Natural killer cell (primary cell): ENCODE results near the gene ARID1B. TPM values are rescaled to one million over a fixed set of nuclear protein-coding genes. Genes with fewer than 3 reads are reported as not detected.

Experiments
- ATAC-seq, 3 donors: fragments of 150-1000 bp in 2 of 3; fragments of 200-7000 bp in 1 of 3; cut with Tn5 transposase; 1 replicate in 1 of 3; 2 replicates in 2 of 3; pipeline ENCODE4 v1.10.0; 2021; ENCODE audit warnings: mild to moderate bottlenecking in 2 of 3, moderate library complexity in 2 of 3
- DNase-seq, 2 donors: peaks; one replicate each; pipeline versions ENCODE4 v3.0.0 to v3.0.0-alpha.2; 2013 to 2021; ENCODE audit warnings: mixed read lengths in 1 of 2
- H3K27ac ChIP-seq: one replicate; pipeline ENCODE4 v1.5.1; 2013; ENCODE audit warnings: mild to moderate bottlenecking, low read length
- H3K27me3 ChIP-seq: one replicate; pipeline ENCODE4 v1.6.1; 2013; ENCODE audit warnings: low read length; ENCODE audit not compliant: control insufficient read depth, insufficient read depth
- H3K36me3 ChIP-seq: one replicate; pipeline ENCODE4 v1.6.1; 2013; ENCODE audit warnings: low read length; ENCODE audit not compliant: control insufficient read depth, insufficient read depth
- H3K4me1 ChIP-seq: one replicate; pipeline ENCODE4 v1.6.1; 2013; ENCODE audit warnings: low read length; ENCODE audit not compliant: control insufficient read depth, insufficient read depth
- H3K4me3 ChIP-seq: one replicate; pipeline ENCODE4 v1.5.1; 2013; ENCODE audit warnings: low read length
- H3K9me3 ChIP-seq: one replicate; pipeline ENCODE4 v1.6.1; 2013; ENCODE audit warnings: low read length; ENCODE audit not compliant: control insufficient read depth, insufficient read depth
- H3K27ac Mint-ChIP-seq, 2 donors: one replicate each; pipeline ENCODE4 v1.8.0; 2022; ENCODE audit warnings: mild to moderate bottlenecking in 2 of 2, mixed read lengths in 2 of 2, moderate library complexity in 1 of 2
- H3K27me3 Mint-ChIP-seq, 2 donors: one replicate each; pipeline ENCODE4 v1.8.0; 2022; ENCODE audit warnings: low read depth in 2 of 2, mixed read lengths in 2 of 2
- H3K36me3 Mint-ChIP-seq: one replicate; pipeline ENCODE4 v1.8.0; 2022; ENCODE audit warnings: mixed read lengths
- H3K4me1 Mint-ChIP-seq, 2 donors: one replicate each; pipeline ENCODE4 v1.8.0; 2022; ENCODE audit warnings: mixed read lengths in 2 of 2
- H3K4me3 Mint-ChIP-seq: one replicate; pipeline ENCODE4 v1.8.0; 2022; ENCODE audit warnings: mild to moderate bottlenecking, moderate library complexity, mixed read lengths
- H3K9me3 Mint-ChIP-seq, 2 donors: one replicate each; pipeline ENCODE4 v1.8.0; 2022; ENCODE audit warnings: mixed read lengths in 2 of 2
- CTCF ChIP-seq: fragments of 200-600 bp; IDR thresholded peaks from one replicate; pipeline ENCODE4 v1.8.0; 2022; ENCODE audit warnings: antibody characterized with exemption
- WGBS: methylation state at CpG from one replicate; pipeline ENCODE4 v1.1.7; 2013; ENCODE audit warnings: missing lambda C conversion rate; ENCODE audit not compliant: insufficient coverage; 5-methylcytosine and 5-hydroxymethylcytosine counted together
- intact Hi-C: fragments of 100-400 bp; cut with micrococcal nuclease; formaldehyde crosslinking; loops from one replicate; pipeline ENCODE4 v1.14.2; 2022
- total RNA-seq, 4 donors: library from RNA; stranded (reverse); fragments of 120-200 nt in 1 of 4; gene quantifications; one replicate each; pipeline versions ENCODE4 v1.2.3 to v1.2.4, GENCODE V29; 2013 to 2022

Gene ARID1B
- total RNA-seq, 3 donors from 2014 or later (not counting 1 experiment from before 2014, with no cell fraction given): 180 to 201 (median 189) TPM

GRCh38 chr6:157166784-157167183, 389.6 kb downstream of the ARID1B start:
- peaks cover 14% of the 10 kb centered on the region for H3K36me3 Mint-ChIP-seq
- H3K4me1 ChIP-seq: no peaks in the 10 kb centered on the region
- peaks cover under 1 to 13% of the 10 kb centered on the region in 2 donors for H3K4me1 Mint-ChIP-seq
- no peak for DNase-seq
- no peak for TF ChIP-seq CTCF
- no peaks in the 10 kb centered on the region for H3K27me3 ChIP-seq
- intact Hi-C loops: no loop called here
- H3K27ac Mint-ChIP-seq: peak overlapping the region in 1 of 2 donors; percentile 6
- H3K4me3 Mint-ChIP-seq: no peak overlapping the region
- no peaks in the 10 kb centered on the region for H3K27me3 Mint-ChIP-seq
- WGBS: 97% methylated on average over 8 of the region's 8 CpGs
- H3K27ac ChIP-seq: no peak overlapping the region
- no peak overlapping the region for H3K4me3 ChIP-seq
- no peak for ATAC-seq
- no peaks in the 10 kb centered on the region for H3K9me3 Mint-ChIP-seq
- no peaks in the 10 kb centered on the region for H3K9me3 ChIP-seq
- peaks cover 25% of the 10 kb centered on the region for H3K36me3 ChIP-seq

- Histone ChIP-seq H3K4me1 (no peaks in the 10 kb centered on the region), H3K36me3 (peaks cover 25% of the 10 kb centered on the region), H3K27me3 (no peaks in the 10 kb centered on the region), H3K4me3 (no peak overlapping the region), H3K27ac (no peak overlapping the region), H3K9me3 (no peaks in the 10 kb centered on the region)
- ATAC-seq (no peak), DNase-seq (no peak)
- Mint-ChIP-seq H3K36me3 (peaks cover 16% of the 10 kb centered on the region), H3K4me3 (no peak overlapping the region), H3K27me3 (no peaks in the 10 kb centered on the region), H3K9me3 (no peaks in the 10 kb centered on the region), H3K27ac (no peak overlapping the region), H3K4me1 (peaks cover 8 to 22% of the 10 kb centered on the region in 2 donors)
- intact Hi-C loops: no loop called here
- TF ChIP-seq CTCF: no peak
- 94% methylated on average over 12 of the region's 12 CpGs for WGBS
These were observed 390.7 kb downstream of the ARID1B start for GRCh38 chr6:157167837-157168236.

GRCh38 chr6:157168471-157168870, 391.3 kb downstream of the ARID1B start:
- H3K4me1 ChIP-seq: no peaks in the 10 kb centered on the region
- no peaks in the 10 kb centered on the region for H3K9me3 Mint-ChIP-seq
- DNase-seq (no peak), ATAC-seq (no peak)
- H3K36me3 Mint-ChIP-seq: peaks cover 20% of the 10 kb centered on the region
- H3K9me3 ChIP-seq: no peaks in the 10 kb centered on the region
- H3K4me3 Mint-ChIP-seq: no peak overlapping the region
- no peaks in the 10 kb centered on the region for H3K27me3 Mint-ChIP-seq
- H3K27ac Mint-ChIP-seq: no peak overlapping the region
- peaks cover 23% of the 10 kb centered on the region for H3K36me3 ChIP-seq
- WGBS: 100% methylated on average over 2 of the region's 6 CpGs
- no peak for TF ChIP-seq CTCF
- no peak overlapping the region for H3K4me3 ChIP-seq
- intact Hi-C loops: no loop called here
- no peaks in the 10 kb centered on the region for H3K27me3 ChIP-seq
- H3K4me1 Mint-ChIP-seq: peaks cover 12 to 24% of the 10 kb centered on the region in 2 donors
- no peak overlapping the region for H3K27ac ChIP-seq

- ATAC-seq (no peak), DNase-seq (no peak)
- peaks cover 20% of the 10 kb centered on the region for H3K36me3 Mint-ChIP-seq
- Histone ChIP-seq H3K4me3 (no peak overlapping the region), H3K9me3 (no peaks in the 10 kb centered on the region), H3K4me1 (no peaks in the 10 kb centered on the region), H3K27me3 (no peaks in the 10 kb centered on the region), H3K36me3 (peaks cover 21% of the 10 kb centered on the region), H3K27ac (no peak overlapping the region)
- intact Hi-C loops: no loop called here
- H3K4me1 Mint-ChIP-seq: peaks cover 12 to 22% of the 10 kb centered on the region in 2 donors
- no peaks in the 10 kb centered on the region for H3K27me3 Mint-ChIP-seq
- H3K27ac Mint-ChIP-seq: no peak overlapping the region
- WGBS: 96% methylated on average over 3 of the region's 3 CpGs
- H3K9me3 Mint-ChIP-seq: no peaks in the 10 kb centered on the region
- no peak overlapping the region for H3K4me3 Mint-ChIP-seq
- TF ChIP-seq CTCF: no peak
These were observed 392.0 kb downstream of the ARID1B start for GRCh38 chr6:157169226-157169625.
